ENCODE measurements around the gene VWA5B2.

Gene VWA5B2

GRCh38 chr3:184241141-184241446 is 11.7 kb downstream of the VWA5B2 start (continued):
- TF ChIP-seq IKZF3 (tag by site-specific recombination; IDR thresholded peaks at IDR 0.05) (no peak), GLIS2 (tag by site-specific recombination; IDR thresholded peaks at IDR 0.05) (no peak), ZNF518A (tag by site-specific recombination; conservative IDR thresholded peaks at IDR 0.05; ENCODE audit: low read depth) (no peak), ZNF366 (tag by site-specific recombination; conservative IDR thresholded peaks at IDR 0.05) (no peak)

GRCh38 chr3:184241447-184242296 is 12.3 kb downstream of the VWA5B2 start:
- CTCF ChIA-PET = interaction anchor here (0.6 to 8.7 kb wide), 7 partner anchors 14 to 1520 kb away, joined by 3 to 66 read pairs (median 4); partner anchors contain the start of gene VWA5B2
- peaks cover 0 to 44% of the 10 kb centered on the region in 2 experiments; a peak in 1 of 3 replicates for H3K36me3 ChIP-seq (ENCODE audit: control insufficient read depth in 2 of 2, insufficient read depth in 1 of 2, low read length in 2 of 2)

More at GRCh38 chr3:184241447-184242296, 12.3 kb downstream of the VWA5B2 start:
- 0 out of 2 replicates have a peak, but pooled peaks have one; percentile 4 for TF ChIP-seq ZNF654 (tag by site-specific recombination; IDR thresholded peaks at IDR 0.05; ENCODE audit: low read depth)
- TF ChIP-seq ZNF398 (tag by site-specific recombination; IDR thresholded peaks at IDR 0.05) = peak; percentile 76
- no peak for TF ChIP-seq ZNF112 (tag by site-specific recombination; IDR thresholded peaks at IDR 0.05)
- TF ChIP-seq CTCF (tag by site-specific recombination; IDR thresholded peaks at IDR 0.05) = peak; percentile 64
- TF ChIP-seq ZFHX2 (tag by site-specific recombination; conservative IDR thresholded peaks at IDR 0.05) = 0 out of 2 replicates have a peak, but pooled peaks have one; percentile 39
- TF ChIP-seq ZNF221 (tag by site-specific recombination; IDR thresholded peaks at IDR 0.05; ENCODE audit: borderline replicate concordance) = no peak
- POLR2A ChIA-PET = interaction anchor here (0.6 kb wide), 1 partner anchor 347 kb away, joined by 3 read pairs; no protein-coding TSS in a partner anchor
- no peak overlapping the region for H3K27ac ChIP-seq (ENCODE audit: extremely low read depth, low read depth, low read length)
- no peaks in the 10 kb centered on the region for H3K4me1 ChIP-seq (ENCODE audit: control insufficient read depth, insufficient read depth, low read length)
- no peak overlapping the region for H3K4me3 ChIP-seq (ENCODE audit: low read depth, low read length)
- H3K9me3 ChIP-seq (ENCODE audit: control insufficient read depth, insufficient read depth, low read depth, low read length) = no peaks in the 10 kb centered on the region

Measured in HEK293 (cell line).